ENCODE results near the gene B4GALNT2. TPM values are rescaled to one million over a fixed set of nuclear protein-coding genes. Genes with fewer than 3 reads are reported as not detected.

Gene B4GALNT2
- total RNA-seq, 1 donor from 2014 or later = 0.98 TPM

DNA sequence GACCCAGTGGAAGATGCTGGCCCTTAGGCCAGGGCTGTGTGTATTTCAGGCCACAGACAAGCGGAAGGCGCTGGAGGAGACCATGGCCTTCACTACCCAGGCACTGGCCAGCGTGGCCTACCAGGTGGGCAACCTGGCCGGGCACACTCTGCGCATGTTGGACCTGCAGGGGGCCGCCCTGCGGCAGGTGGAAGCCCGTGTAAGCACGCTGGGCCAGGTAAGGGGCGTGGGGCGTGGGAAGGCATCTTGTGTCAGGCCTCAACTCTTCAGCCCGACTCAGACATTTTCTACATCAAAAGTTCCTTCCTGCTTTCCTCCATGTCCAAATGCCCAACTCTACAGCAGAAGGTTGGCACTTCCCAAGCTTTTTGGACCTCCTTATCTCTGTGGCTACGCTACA is 83.9 kb downstream of the B4GALNT2 start:
- no peak overlapping the region for H3K27ac Mint-ChIP-seq (ENCODE audit: unreplicated experiment)
- no peak for DNase-seq
- TF ChIP-seq, protein P1, sequence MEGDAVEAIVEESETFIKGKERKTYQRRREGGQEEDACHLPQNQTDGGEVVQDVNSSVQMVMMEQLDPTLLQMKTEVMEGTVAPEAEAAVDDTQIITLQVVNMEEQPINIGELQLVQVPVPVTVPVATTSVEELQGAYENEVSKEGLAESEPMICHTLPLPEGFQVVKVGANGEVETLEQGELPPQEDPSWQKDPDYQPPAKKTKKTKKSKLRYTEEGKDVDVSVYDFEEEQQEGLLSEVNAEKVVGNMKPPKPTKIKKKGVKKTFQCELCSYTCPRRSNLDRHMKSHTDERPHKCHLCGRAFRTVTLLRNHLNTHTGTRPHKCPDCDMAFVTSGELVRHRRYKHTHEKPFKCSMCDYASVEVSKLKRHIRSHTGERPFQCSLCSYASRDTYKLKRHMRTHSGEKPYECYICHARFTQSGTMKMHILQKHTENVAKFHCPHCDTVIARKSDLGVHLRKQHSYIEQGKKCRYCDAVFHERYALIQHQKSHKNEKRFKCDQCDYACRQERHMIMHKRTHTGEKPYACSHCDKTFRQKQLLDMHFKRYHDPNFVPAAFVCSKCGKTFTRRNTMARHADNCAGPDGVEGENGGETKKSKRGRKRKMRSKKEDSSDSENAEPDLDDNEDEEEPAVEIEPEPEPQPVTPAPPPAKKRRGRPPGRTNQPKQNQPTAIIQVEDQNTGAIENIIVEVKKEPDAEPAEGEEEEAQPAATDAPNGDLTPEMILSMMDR (IDR thresholded peaks at IDR 0.05; ENCODE audit: partially characterized antibody, unreplicated experiment) = no peak
- no peaks in the 10 kb centered on the region for H3K36me3 Mint-ChIP-seq (ENCODE audit: unreplicated experiment)
- H3K9me3 Mint-ChIP-seq (ENCODE audit: unreplicated experiment) = peaks cover 1% of the 10 kb centered on the region
- H3K4me1 Mint-ChIP-seq (ENCODE audit: low read depth, unreplicated experiment) = no peaks in the 10 kb centered on the region
- no peak overlapping the region for H3K4me3 Mint-ChIP-seq (ENCODE audit: unreplicated experiment)
- peaks cover 2% of the 10 kb centered on the region for H3K27me3 Mint-ChIP-seq (ENCODE audit: unreplicated experiment)

DNA sequence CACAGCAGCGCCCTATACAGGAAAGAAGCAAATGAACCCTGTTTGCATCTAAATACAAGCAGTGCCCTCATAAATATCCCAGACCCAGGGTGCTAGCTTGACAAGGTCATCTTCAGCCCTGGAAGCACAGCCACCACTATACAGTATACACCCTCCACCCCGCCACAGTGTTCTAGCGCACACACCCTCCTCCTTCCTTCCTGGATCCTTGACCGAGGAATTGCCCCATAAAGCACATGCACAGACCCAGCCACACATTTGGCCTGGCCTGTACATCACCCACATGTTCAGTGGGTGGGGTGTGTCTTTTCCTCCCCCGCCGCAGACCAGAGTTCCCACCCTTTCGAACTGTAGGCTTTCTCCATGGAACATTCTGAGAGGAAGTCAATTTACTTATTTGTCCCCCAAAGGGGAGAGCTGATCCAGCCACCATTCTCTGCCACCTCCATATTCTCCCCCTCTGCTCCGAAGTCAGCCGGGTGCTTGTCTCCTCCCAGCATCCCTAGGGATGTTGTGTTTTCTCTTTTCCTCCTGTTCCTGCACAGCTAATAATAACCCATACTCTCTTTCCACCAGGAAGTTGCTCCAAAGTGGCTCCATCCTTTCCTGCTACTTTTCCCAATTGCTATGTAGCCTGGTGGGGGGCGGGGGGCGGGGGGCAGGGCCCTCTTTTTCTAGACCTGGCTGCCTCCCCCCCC is 84.5 kb downstream of the B4GALNT2 start:
- Mint-ChIP-seq H3K27ac (ENCODE audit: unreplicated experiment) (no peak overlapping the region), H3K4me1 (ENCODE audit: low read depth, unreplicated experiment) (no peaks in the 10 kb centered on the region), H3K36me3 (ENCODE audit: unreplicated experiment) (no peaks in the 10 kb centered on the region), H3K4me3 (ENCODE audit: unreplicated experiment) (no peak overlapping the region), H3K27me3 (ENCODE audit: unreplicated experiment) (peaks cover 7% of the 10 kb centered on the region), H3K9me3 (ENCODE audit: unreplicated experiment) (peaks cover 1% of the 10 kb centered on the region)
- no peak for DNase-seq
- TF ChIP-seq, protein P1 (IDR thresholded peaks at IDR 0.05; ENCODE audit: partially characterized antibody, unreplicated experiment) = no peak

DNA sequence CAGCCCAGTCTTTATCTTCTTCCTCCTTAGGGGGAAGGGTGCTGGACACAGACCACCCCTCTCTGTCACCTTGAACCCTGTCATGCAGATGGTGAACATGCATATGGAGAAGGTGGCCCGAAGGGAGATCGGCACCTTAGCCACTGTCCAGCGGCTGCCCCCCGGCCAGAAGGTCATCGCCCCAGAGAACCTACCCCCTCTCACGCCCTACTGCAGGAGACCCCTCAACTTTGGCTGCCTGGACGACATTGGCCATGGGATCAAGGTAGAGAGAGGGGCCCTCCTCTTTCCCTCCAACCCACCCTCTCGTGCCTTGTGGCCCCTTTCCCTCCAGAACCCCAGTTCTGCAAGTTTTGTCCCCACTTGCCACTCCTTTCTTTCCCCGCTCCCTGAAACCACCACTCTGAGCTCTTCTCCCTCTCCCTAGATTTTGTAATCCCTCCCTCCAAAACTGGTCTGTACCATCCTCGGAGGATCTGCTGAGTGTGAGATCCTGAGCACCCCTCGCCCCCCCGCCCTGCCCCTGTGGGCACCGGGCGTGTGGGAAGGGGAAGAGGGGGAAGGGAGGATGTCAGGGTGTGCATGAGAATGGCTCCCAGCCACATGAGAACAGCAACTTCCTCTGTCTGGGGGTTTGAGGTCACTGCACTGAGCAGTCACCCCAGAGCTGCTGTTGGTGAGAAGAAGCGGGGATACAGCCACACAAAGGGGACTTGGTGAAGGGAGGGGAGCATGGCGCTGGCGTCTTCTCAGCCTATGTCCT is 85.3 kb downstream of the B4GALNT2 start:
- Mint-ChIP-seq H3K27ac (ENCODE audit: unreplicated experiment) (no peak overlapping the region), H3K9me3 (ENCODE audit: unreplicated experiment) (peaks cover 1% of the 10 kb centered on the region), H3K36me3 (ENCODE audit: unreplicated experiment) (no peaks in the 10 kb centered on the region), H3K4me3 (ENCODE audit: unreplicated experiment) (no peak overlapping the region), H3K4me1 (ENCODE audit: low read depth, unreplicated experiment) (no peaks in the 10 kb centered on the region), H3K27me3 (ENCODE audit: unreplicated experiment) (peaks cover 7% of the 10 kb centered on the region)
- TF ChIP-seq, protein P1 (IDR thresholded peaks at IDR 0.05; ENCODE audit: partially characterized antibody, unreplicated experiment) = no peak
- DNase-seq = no peak

DNA sequence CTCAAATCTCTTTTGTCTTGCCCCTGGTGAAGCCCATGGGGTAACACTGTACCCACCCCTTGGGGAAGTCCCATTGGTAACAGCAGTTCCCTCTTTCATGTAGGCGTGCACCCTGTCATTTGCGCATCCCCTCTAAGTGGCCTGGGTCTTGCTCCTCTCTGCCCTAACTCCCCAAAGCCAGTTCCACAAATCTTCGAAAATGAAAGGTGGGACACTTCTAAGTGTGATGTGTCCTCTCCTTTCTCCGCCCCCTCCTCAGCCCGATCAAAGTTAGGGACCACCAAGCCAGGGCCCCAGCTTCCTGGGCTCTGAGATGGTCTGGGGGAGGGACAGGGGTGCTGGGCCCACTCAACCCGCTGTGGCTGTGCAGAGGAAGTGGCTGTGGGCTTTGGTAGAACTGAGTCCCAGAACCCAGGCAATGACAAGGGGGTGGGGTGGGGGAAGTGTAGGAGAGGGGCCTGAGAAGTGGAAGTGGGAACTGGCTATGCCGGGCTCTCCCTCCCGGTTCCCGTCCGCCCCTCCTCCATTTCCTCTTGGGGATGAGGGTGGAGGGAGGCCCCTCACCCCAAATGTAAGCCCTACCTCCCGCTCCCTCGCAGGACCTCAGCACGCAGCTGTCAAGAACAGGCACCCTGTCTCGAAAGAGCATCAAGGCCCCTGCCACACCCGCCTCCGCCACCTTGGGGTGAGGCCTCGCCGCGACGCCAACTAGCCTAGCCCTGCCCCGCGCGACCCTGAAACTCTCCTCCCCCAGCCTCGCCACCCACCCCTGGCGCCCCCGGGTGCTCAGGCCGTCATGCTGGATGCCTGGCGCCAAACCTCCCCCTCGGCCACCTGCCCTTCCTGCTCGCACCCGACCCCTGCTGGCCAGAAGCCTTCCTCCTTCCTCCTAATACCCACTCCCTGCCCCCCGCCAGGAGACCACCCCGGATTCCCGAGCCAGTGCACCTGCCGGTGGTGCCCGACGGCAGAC is 86.7 kb downstream of the B4GALNT2 start:
- H3K4me3 Mint-ChIP-seq (ENCODE audit: unreplicated experiment) = no peak overlapping the region
- no peak for DNase-seq
- peaks cover 1% of the 10 kb centered on the region for H3K9me3 Mint-ChIP-seq (ENCODE audit: unreplicated experiment)
- no peaks in the 10 kb centered on the region for H3K4me1 Mint-ChIP-seq (ENCODE audit: low read depth, unreplicated experiment)
- H3K27ac Mint-ChIP-seq (ENCODE audit: unreplicated experiment) = no peak overlapping the region
- peaks cover 14% of the 10 kb centered on the region for H3K27me3 Mint-ChIP-seq (ENCODE audit: unreplicated experiment)
- TF ChIP-seq, protein P1 (IDR thresholded peaks at IDR 0.05; ENCODE audit: partially characterized antibody, unreplicated experiment) = no peak
- H3K36me3 Mint-ChIP-seq (ENCODE audit: unreplicated experiment) = no peaks in the 10 kb centered on the region

Measured in glutamatergic neuron (in vitro differentiated cells).